ENCODE measurements around the gene OSTM1.
A peak's percentile ranks its signal among the peaks of the same experiment; 100 is the strongest.
"Not testable (repeated sequence)": the region's sequence is repeated elsewhere in the genome, so short reads cannot be mapped to it uniquely, and the experiment has no call there.

OSTM1 gene

GRCh38 chr6:108036884-108037283 lies 37.7 kb downstream of the OSTM1 start:
- Histone ChIP-seq H3K4me2 (no peak overlapping the region), H3K4me3 (no peak overlapping the region), H3K36me3 (peaks cover 25 to 95% (median 43%) of the 10 kb centered on the region in 11 experiments), H3K27ac (no peak overlapping the region), H3K4me1 (peaks cover 0 to 8% (median 0%) of the 10 kb centered on the region in 10 experiments; a peak in 2 of 20 replicates), H3K9ac (no peak overlapping the region), H3K27me3 (no peaks in the 10 kb centered on the region), H3K9me3 (replicated peaks in 1 of 11) (no peaks in the 10 kb centered on the region), H4K20me1 (no peaks in the 10 kb centered on the region)
- TF ChIP-seq Cebpa-rat (IDR thresholded peaks at IDR 0.05) = no peak

- H4K20me1 ChIP-seq = no peaks in the 10 kb centered on the region
- H3K9me3 ChIP-seq (replicated peaks in 1 of 11) = no peaks in the 10 kb centered on the region
- no peaks in the 10 kb centered on the region for H3K27me3 ChIP-seq
- TF ChIP-seq Cebpa-rat (IDR thresholded peaks at IDR 0.05) = no peak
- no peaks in the 10 kb centered on the region for H3K4me1 ChIP-seq
- no peak overlapping the region for H3K4me2 ChIP-seq
- H3K9ac ChIP-seq = no peak overlapping the region
- no peak overlapping the region for H3K27ac ChIP-seq
- H3K4me3 ChIP-seq = no peak overlapping the region
- peaks cover 0 to 56% (median 9%) of the 10 kb centered on the region in 11 experiments; a peak in 13 of 22 replicates for H3K36me3 ChIP-seq
These were observed 42.6 kb downstream of the OSTM1 start for GRCh38 chr6:108031968-108032367.

- Histone ChIP-seq H4K20me1 (no peaks in the 10 kb centered on the region), H3K4me3 (no peak overlapping the region), H3K9ac (no peak overlapping the region), H3K4me1 (no peaks in the 10 kb centered on the region), H3K4me2 (no peak overlapping the region), H3K27ac (no peak overlapping the region), H3K9me3 (replicated peaks in 1 of 11) (no peaks in the 10 kb centered on the region), H3K36me3 (peaks cover 0 to 38% (median 4%) of the 10 kb centered on the region in 11 experiments; a peak in 11 of 22 replicates), H3K27me3 (no peaks in the 10 kb centered on the region)
- no peak for TF ChIP-seq Cebpa-rat (IDR thresholded peaks at IDR 0.05)
These were observed 44.3 kb downstream of the OSTM1 start for GRCh38 chr6:108030211-108030610.

- H3K4me3 ChIP-seq = no peak overlapping the region
- H3K27ac ChIP-seq = no peak overlapping the region
- H3K27me3 ChIP-seq = no peaks in the 10 kb centered on the region
- H3K9me3 ChIP-seq (replicated peaks in 1 of 11) = 0 out of 22 replicates have a peak, but pooled peaks cover 0 to 3% (median 0%) of the 10 kb centered on the region in 11 experiments
- no peak overlapping the region for H3K4me2 ChIP-seq
- no peaks in the 10 kb centered on the region for H4K20me1 ChIP-seq
- H3K36me3 ChIP-seq = peaks cover 0 to 30% (median 3%) of the 10 kb centered on the region in 11 experiments; a peak in 9 of 22 replicates
- peaks cover 0 to 4% (median 3%) of the 10 kb centered on the region in 10 experiments; a peak in 8 of 20 replicates for H3K4me1 ChIP-seq
- no peak overlapping the region for H3K9ac ChIP-seq
- no peak for TF ChIP-seq Cebpa-rat (IDR thresholded peaks at IDR 0.05)
These were observed 45.2 kb downstream of the OSTM1 start for GRCh38 chr6:108029226-108029921.

- H3K4me1 ChIP-seq = peaks cover 0 to 9% (median 8%) of the 10 kb centered on the region in 10 experiments; a peak in 8 of 20 replicates
- 0 out of 22 replicates have a peak, but pooled peaks cover 0 to 3% (median 0%) of the 10 kb centered on the region in 11 experiments for H3K9me3 ChIP-seq (replicated peaks in 1 of 11)
- TF ChIP-seq Cebpa-rat (IDR thresholded peaks at IDR 0.05) = no peak
- no peak overlapping the region for H3K4me3 ChIP-seq
- H3K9ac ChIP-seq = no peak overlapping the region
- H3K27me3 ChIP-seq = no peaks in the 10 kb centered on the region
- no peak overlapping the region for H3K4me2 ChIP-seq
- no peaks in the 10 kb centered on the region for H4K20me1 ChIP-seq
- peaks cover 0 to 17% (median 0%) of the 10 kb centered on the region in 11 experiments; a peak in 7 of 22 replicates for H3K36me3 ChIP-seq
- H3K27ac ChIP-seq = no peak overlapping the region
These were observed 46.9 kb downstream of the OSTM1 start for GRCh38 chr6:108027594-108027993.

GRCh38 chr6:108027056-108027455 lies 47.5 kb downstream of the OSTM1 start:
- H3K27me3 ChIP-seq = no peaks in the 10 kb centered on the region

GRCh38 chr6:108024427-108025073 lies 50.0 kb downstream of the OSTM1 start:
- no peaks in the 10 kb centered on the region for H3K27me3 ChIP-seq
- TF ChIP-seq Cebpa-rat (IDR thresholded peaks at IDR 0.05) = no peak
- no peak overlapping the region for H3K4me3 ChIP-seq
- H3K4me1 ChIP-seq = peaks cover 0 to 9% (median 8%) of the 10 kb centered on the region in 10 experiments; a peak in 8 of 20 replicates
- H3K36me3 ChIP-seq = 0 out of 22 replicates have a peak, but pooled peaks cover 0 to 4% (median 0%) of the 10 kb centered on the region in 11 experiments
- H3K4me2 ChIP-seq = peak overlapping the region in 8 of 11 experiments; percentile 0 to 44 (median 34); a peak in 8 of 22 replicates
- H3K9me3 ChIP-seq (replicated peaks in 1 of 11) = 0 out of 22 replicates have a peak, but pooled peaks cover 0 to 3% (median 0%) of the 10 kb centered on the region in 11 experiments
- H3K27ac ChIP-seq = no peak overlapping the region
- H4K20me1 ChIP-seq = no peaks in the 10 kb centered on the region
- no peak overlapping the region for H3K9ac ChIP-seq

More at GRCh38 chr6:108027056-108027455, 47.5 kb downstream of the OSTM1 start:
- Histone ChIP-seq H3K4me1 (peaks cover 0 to 9% (median 8%) of the 10 kb centered on the region in 10 experiments; a peak in 8 of 20 replicates), H3K36me3 (peaks cover 0 to 11% (median 0%) of the 10 kb centered on the region in 11 experiments; a peak in 4 of 22 replicates), H4K20me1 (no peaks in the 10 kb centered on the region), H3K9ac (no peak overlapping the region), H3K9me3 (replicated peaks in 1 of 11) (0 out of 22 replicates have a peak, but pooled peaks cover 0 to 3% (median 0%) of the 10 kb centered on the region in 11 experiments), H3K4me2 (no peak overlapping the region), H3K27ac (no peak overlapping the region), H3K4me3 (no peak overlapping the region)
- TF ChIP-seq Cebpa-rat (IDR thresholded peaks at IDR 0.05) = no peak

GRCh38 chr6:108020472-108021116 lies 53.9 kb downstream of the OSTM1 start:
- peaks cover 0 to 9% (median 8%) of the 10 kb centered on the region in 10 experiments; a peak in 8 of 20 replicates for H3K4me1 ChIP-seq
- no peak for TF ChIP-seq Cebpa-rat (IDR thresholded peaks at IDR 0.05)
- H3K27me3 ChIP-seq = no peaks in the 10 kb centered on the region
- H3K36me3 ChIP-seq = 0 out of 22 replicates have a peak, but pooled peaks cover 0 to 2% (median 0%) of the 10 kb centered on the region in 11 experiments
- H3K4me2 ChIP-seq = no peak overlapping the region
- H3K9ac ChIP-seq = no peak overlapping the region
- peaks cover 16 to 23% (median 19%) of the 10 kb centered on the region in 11 experiments for H3K9me3 ChIP-seq (replicated peaks in 1 of 11)
- no peaks in the 10 kb centered on the region for H4K20me1 ChIP-seq
- H3K27ac ChIP-seq = no peak overlapping the region
- H3K4me3 ChIP-seq = no peak overlapping the region

- H3K9ac ChIP-seq, H3K27ac ChIP-seq, H3K27me3 ChIP-seq, H3K4me1 ChIP-seq, H3K4me2 ChIP-seq, H3K36me3 ChIP-seq, H4K20me1 ChIP-seq: not testable (repeated sequence)
- H3K4me3 ChIP-seq = peak overlapping the region in 1 of 10 experiments; percentile 6; a peak in 1 of 20 replicates
- H3K9me3 ChIP-seq (replicated peaks in 1 of 11) = peaks cover 35 to 45% (median 39%) of the 10 kb centered on the region in 11 experiments
These were observed 58.3 kb downstream of the OSTM1 start for GRCh38 chr6:108016283-108016682.
